CD8-positive, alpha-beta memory T cell (primary cell): ENCODE results near the gene DOC2A. TPM values are rescaled to one million over a fixed set of nuclear protein-coding genes. Genes with fewer than 3 reads are reported as not detected.
A peak's percentile ranks its signal among the peaks of the same experiment; 100 is the strongest.
"Not testable (repeated sequence)": the region's sequence is repeated elsewhere in the genome, so short reads cannot be mapped to it uniquely, and the experiment has no call there.

Source experiments
- CTCF ChIA-PET: fragments of 350-600 bp; sonication (Branson Sonifier 250); formaldehyde crosslinking; loops from one replicate; lab custom pipeline; 2021; ENCODE audit warnings: antibody characterized with exemption; lab: Charles Lee
- POLR2A ChIA-PET: fragments of 350-600 bp; sonication (Branson Sonifier 250); formaldehyde crosslinking; loops from one replicate; lab custom pipeline; 2021; ENCODE audit warnings: antibody characterized with exemption; lab: Charles Lee
- DNase-seq, 5 donors: peaks; one replicate each; pipeline versions ENCODE4 v3.0.0 to v3.0.0-alpha.2; 2020 to 2022; ENCODE audit warnings: mixed read lengths in 1 of 5
- H3K27ac ChIP-seq: one replicate; pipeline ENCODE4 v1.7.0; 2013; ENCODE audit warnings: low read depth, mild to moderate bottlenecking, low read length, moderate library complexity
- H3K27me3 ChIP-seq: 2 replicates; pipeline ENCODE4 v1.7.0; 2013; ENCODE audit warnings: low read length, mild to moderate bottlenecking; ENCODE audit not compliant: insufficient read depth, poor library complexity, severe bottlenecking
- H3K36me3 ChIP-seq: 2 replicates; pipeline ENCODE4 v1.7.0; 2013; ENCODE audit warnings: mild to moderate bottlenecking, low read length, moderate library complexity; ENCODE audit not compliant: insufficient read depth
- H3K4me1 ChIP-seq: 2 replicates; pipeline ENCODE4 v1.7.0; 2013; ENCODE audit warnings: mild to moderate bottlenecking, low read length, moderate library complexity; ENCODE audit not compliant: insufficient read depth
- H3K4me3 ChIP-seq: 2 replicates; pipeline ENCODE4 v1.7.0; 2013; ENCODE audit warnings: mild to moderate bottlenecking, low read length
- H3K9me3 ChIP-seq: 2 replicates; pipeline ENCODE4 v1.7.0; 2013; ENCODE audit warnings: mild to moderate bottlenecking, low read length
- H3K27ac Mint-ChIP-seq, 8 donors: one replicate each; pipeline ENCODE4 v1.8.0; 2020 to 2021; ENCODE audit warnings: mixed read lengths in 8 of 8, mild to moderate bottlenecking in 6 of 8, inconsistent platforms in 3 of 8, moderate library complexity in 3 of 8
- H3K27me3 Mint-ChIP-seq, 2 donors: one replicate each; pipeline ENCODE4 v1.8.0; 2020 to 2021; ENCODE audit warnings: mixed read lengths in 2 of 2, mild to moderate bottlenecking in 1 of 2, moderate library complexity in 1 of 2
- H3K36me3 Mint-ChIP-seq, 3 donors: one replicate each; pipeline ENCODE4 v1.8.0; 2020 to 2021; ENCODE audit warnings: mixed read lengths in 3 of 3, inconsistent platforms in 1 of 3, mild to moderate bottlenecking in 1 of 3
- H3K4me1 Mint-ChIP-seq, 3 donors: one replicate each; pipeline ENCODE4 v1.8.0; 2020 to 2021; ENCODE audit warnings: mixed read lengths in 3 of 3, inconsistent platforms in 1 of 3, mild to moderate bottlenecking in 1 of 3
- H3K4me3 Mint-ChIP-seq, 7 donors: one replicate each; pipeline ENCODE4 v1.8.0; 2020 to 2021; ENCODE audit warnings: mixed read lengths in 7 of 7, mild to moderate bottlenecking in 6 of 7, moderate library complexity in 4 of 7, inconsistent platforms in 2 of 7
- H3K9me3 Mint-ChIP-seq, 5 donors: one replicate each; pipeline ENCODE4 v1.8.0; 2020 to 2022; ENCODE audit warnings: mixed read lengths in 5 of 5, mild to moderate bottlenecking in 3 of 5, moderate library complexity in 2 of 5, inconsistent platforms in 1 of 5
- polyA plus RNA-seq: library from polyadenylated mRNA; unstranded; fragments of 300-500 nt; fragmentation: Illumina TruSeq; gene quantifications from one replicate; pipeline ENCODE4 v1.2.3, GENCODE V29; 2021
- total RNA-seq, 2 experiments: library from RNA; stranded (reverse); gene quantifications; one replicate each; pipeline ENCODE4 v1.2.3, GENCODE V29; 2021

Gene DOC2A
- total and polyA plus RNA-seq, 3 experiments from 2014 or later: 0.13 to 0.42 TPM; not detected in 1

- no peaks in the 10 kb centered on the region for H3K27me3 Mint-ChIP-seq
- no peaks in the 10 kb centered on the region for H3K36me3 Mint-ChIP-seq
- no peaks in the 10 kb centered on the region for H3K27me3 ChIP-seq
- H3K27ac ChIP-seq: no peak overlapping the region
- ChIA-PET POLR2A (interaction anchor here (1.0 kb wide), 1 partner anchor 22 kb away, joined by 5 read pairs; no protein-coding TSS in a partner anchor), CTCF (interaction anchor here (1.0 to 1.5 kb wide), 3 partner anchors 17 to 43 kb away, joined by 3 read pairs; partner anchors contain the start of gene TLCD3B)
- no peak overlapping the region for H3K4me3 ChIP-seq
- H3K36me3 ChIP-seq: no peaks in the 10 kb centered on the region
- H3K4me1 Mint-ChIP-seq: peaks cover 0 to 17% (median 11%) of the 10 kb centered on the region in 3 donors
- DNase-seq: no peak
- H3K27ac Mint-ChIP-seq: peak overlapping the region in 1 of 8 donors; percentile 67
- no peak overlapping the region for H3K4me3 Mint-ChIP-seq
- H3K4me1 ChIP-seq: peaks cover 6% of the 10 kb centered on the region
- no peaks in the 10 kb centered on the region for H3K9me3 Mint-ChIP-seq
- no peaks in the 10 kb centered on the region for H3K9me3 ChIP-seq
Measured at GRCh38 chr16:30049871-30050270, 39.0 kb upstream of the DOC2A start.

GRCh38 chr16:30046588-30046987 lies 35.8 kb upstream of the DOC2A start:
- Histone ChIP-seq H3K27ac (no peak overlapping the region), H3K27me3 (no peaks in the 10 kb centered on the region), H3K9me3 (no peaks in the 10 kb centered on the region), H3K36me3 (no peaks in the 10 kb centered on the region), H3K4me1 (no peaks in the 10 kb centered on the region), H3K4me3 (no peak overlapping the region)
- no peaks in the 10 kb centered on the region for H3K9me3 Mint-ChIP-seq
- peaks cover 2 to 6% of the 10 kb centered on the region in 2 donors for H3K27me3 Mint-ChIP-seq
- no peak overlapping the region for H3K4me3 Mint-ChIP-seq
- peaks cover 0 to 4% (median 0%) of the 10 kb centered on the region in 3 donors for H3K4me1 Mint-ChIP-seq
- POLR2A ChIA-PET: no interaction called here
- CTCF ChIA-PET: interaction anchor here (1.1 kb wide), 1 partner anchor 14 kb away, joined by 4 read pairs; no protein-coding TSS in a partner anchor
- H3K36me3 Mint-ChIP-seq: no peaks in the 10 kb centered on the region
- DNase-seq: no peak
- no peak overlapping the region for H3K27ac Mint-ChIP-seq

GRCh38 chr16:30046178-30046577 lies 35.4 kb upstream of the DOC2A start:
- Mint-ChIP-seq H3K4me1 (peaks cover 0 to 2% (median 0%) of the 10 kb centered on the region in 3 donors), H3K27me3 (peaks cover 3 to 7% of the 10 kb centered on the region in 2 donors), H3K4me3 (no peak overlapping the region), H3K9me3 (no peaks in the 10 kb centered on the region), H3K27ac (peak overlapping the region in 1 of 8 donors; percentile 61), H3K36me3 (no peaks in the 10 kb centered on the region)
- no peak for DNase-seq
- H3K4me3 ChIP-seq: no peak overlapping the region
- no peaks in the 10 kb centered on the region for H3K4me1 ChIP-seq
- no peaks in the 10 kb centered on the region for H3K27me3 ChIP-seq
- H3K36me3 ChIP-seq: no peaks in the 10 kb centered on the region
- no peaks in the 10 kb centered on the region for H3K9me3 ChIP-seq
- CTCF ChIA-PET: no interaction called here
- POLR2A ChIA-PET: no interaction called here
- no peak overlapping the region for H3K27ac ChIP-seq

GRCh38 chr16:30041841-30042240 lies 31.0 kb upstream of the DOC2A start:
- H3K27ac Mint-ChIP-seq: peak overlapping the region in 1 of 8 donors; percentile 47
- no peaks in the 10 kb centered on the region for H3K36me3 ChIP-seq
- H3K9me3 Mint-ChIP-seq: no peaks in the 10 kb centered on the region
- no peak overlapping the region for H3K27ac ChIP-seq
- H3K27me3 Mint-ChIP-seq: peaks cover 3 to 11% of the 10 kb centered on the region in 2 donors
- ChIA-PET POLR2A (no interaction called here), CTCF (interaction anchor here (0.6 to 3.4 kb wide), 3 partner anchors 9 to 81 kb away, joined by 3 to 19 read pairs (median 3); partner anchors contain the start of gene TLCD3B)
- no peaks in the 10 kb centered on the region for H3K27me3 ChIP-seq
- DNase-seq: no peak
- H3K4me3 Mint-ChIP-seq: no peak overlapping the region
- H3K9me3 ChIP-seq: no peaks in the 10 kb centered on the region
- H3K4me1 ChIP-seq: no peaks in the 10 kb centered on the region
- H3K4me1 Mint-ChIP-seq: no peaks in the 10 kb centered on the region
- no peaks in the 10 kb centered on the region for H3K36me3 Mint-ChIP-seq
- no peak overlapping the region for H3K4me3 ChIP-seq

- H3K4me1 Mint-ChIP-seq, H3K9me3 ChIP-seq, H3K27ac ChIP-seq, POLR2A ChIA-PET, H3K27me3 ChIP-seq, H3K9me3 Mint-ChIP-seq, H3K36me3 ChIP-seq, H3K4me1 ChIP-seq, H3K4me3 ChIP-seq, DNase-seq, H3K4me3 Mint-ChIP-seq, H3K27ac Mint-ChIP-seq, H3K36me3 Mint-ChIP-seq: not testable (repeated sequence)
- peaks cover 3 to 15% of the 10 kb centered on the region in 2 donors for H3K27me3 Mint-ChIP-seq
- CTCF ChIA-PET: interaction anchor here (1.0 kb wide), 1 partner anchor 24 kb away, joined by 3 read pairs; the partner anchor contains the start of gene ALDOA
Measured at GRCh38 chr16:30040690-30041089, 29.9 kb upstream of the DOC2A start.

GRCh38 chr16:30040221-30040620 lies 29.4 kb upstream of the DOC2A start:
- no peak for DNase-seq
- CTCF ChIA-PET: interaction anchor here (1.0 kb wide), 1 partner anchor 25 kb away, joined by 3 read pairs; the partner anchor contains the start of gene ALDOA
- no peak overlapping the region for H3K27ac ChIP-seq

GRCh38 chr16:30033270-30033669 lies 22.4 kb upstream of the DOC2A start:
- H3K27ac Mint-ChIP-seq: no peak overlapping the region
- no peak overlapping the region for H3K4me3 Mint-ChIP-seq
- no peaks in the 10 kb centered on the region for H3K9me3 ChIP-seq

More at GRCh38 chr16:30040221-30040620, 29.4 kb upstream of the DOC2A start:
- peak overlapping the region in 1 of 8 donors; percentile 87 for H3K27ac Mint-ChIP-seq
- POLR2A ChIA-PET: no interaction called here
- no peaks in the 10 kb centered on the region for H3K9me3 ChIP-seq
- H3K4me3 Mint-ChIP-seq: no peak overlapping the region
- H3K9me3 Mint-ChIP-seq: no peaks in the 10 kb centered on the region
- no peaks in the 10 kb centered on the region for H3K27me3 ChIP-seq
- peaks cover 3 to 18% of the 10 kb centered on the region in 2 donors for H3K27me3 Mint-ChIP-seq
- no peaks in the 10 kb centered on the region for H3K36me3 ChIP-seq
- no peaks in the 10 kb centered on the region for H3K4me1 Mint-ChIP-seq
- no peak overlapping the region for H3K4me3 ChIP-seq
- no peaks in the 10 kb centered on the region for H3K4me1 ChIP-seq
- no peaks in the 10 kb centered on the region for H3K36me3 Mint-ChIP-seq

GRCh38 chr16:30032083-30032819 lies 21.4 kb upstream of the DOC2A start:
- peaks cover 44% of the 10 kb centered on the region for H3K27me3 ChIP-seq
- POLR2A ChIA-PET: interaction anchor here (0.5 to 0.7 kb wide), 4 partner anchors 174 to 330 kb away, joined by 3 to 8 read pairs (median 6); no protein-coding TSS in a partner anchor
- Mint-ChIP-seq H3K27me3 (peaks cover 35 to 59% of the 10 kb centered on the region in 2 donors), H3K27ac (peak overlapping the region in 2 of 8 donors; percentile 43 to 64), H3K9me3 (no peaks in the 10 kb centered on the region), H3K4me3 (peak overlapping the region in 5 of 7 donors; percentile 34 to 75 (median 54)), H3K36me3 (peaks cover 0 to 4% (median 0%) of the 10 kb centered on the region in 3 donors), H3K4me1 (peaks cover 0 to 10% (median 5%) of the 10 kb centered on the region in 3 donors)
- peaks cover 4% of the 10 kb centered on the region for H3K4me1 ChIP-seq
- no peak overlapping the region for H3K4me3 ChIP-seq
- CTCF ChIA-PET: interaction anchor here (0.6 to 3.7 kb wide), 24 partner anchors 11 to 390 kb away, joined by 3 to 19 read pairs (median 4); partner anchors contain the start of gene TBX6
- no peaks in the 10 kb centered on the region for H3K9me3 ChIP-seq
- no peaks in the 10 kb centered on the region for H3K36me3 ChIP-seq
- DNase-seq: peak; percentile 38 to 70 (median 53)
- no peak overlapping the region for H3K27ac ChIP-seq

More at GRCh38 chr16:30033270-30033669, 22.4 kb upstream of the DOC2A start:
- Mint-ChIP-seq H3K9me3 (no peaks in the 10 kb centered on the region), H3K27me3 (peaks cover 28 to 49% of the 10 kb centered on the region in 2 donors), H3K4me1 (peaks cover 0 to 10% (median 5%) of the 10 kb centered on the region in 3 donors), H3K36me3 (no peaks in the 10 kb centered on the region)
- peaks cover 44% of the 10 kb centered on the region for H3K27me3 ChIP-seq
- H3K4me1 ChIP-seq: peaks cover 4% of the 10 kb centered on the region
- CTCF ChIA-PET: interaction anchor here (1.2 to 3.7 kb wide), 2 partner anchors 10 to 27 kb away, joined by 4 to 19 read pairs; no protein-coding TSS in a partner anchor
- POLR2A ChIA-PET: no interaction called here
- no peak overlapping the region for H3K4me3 ChIP-seq
- no peak for DNase-seq
- no peaks in the 10 kb centered on the region for H3K36me3 ChIP-seq
- H3K27ac ChIP-seq: no peak overlapping the region
